Lower leg skin (tissue), 4 donors: Measurements from ENCODE around the gene MEIS3. TPM values are rescaled to one million over a fixed set of nuclear protein-coding genes. Genes with fewer than 3 reads are reported as not detected.
A peak's percentile ranks its signal among the peaks of the same experiment; 100 is the strongest.

ENCODE experiments used
- DNase-seq, 2 donors: peaks; one replicate each; pipeline ENCODE4 v3.0.0-alpha.2; 2019; ENCODE audit warnings: low spot score in 2 of 2
- H3K4me3 ChIP-seq: fragments of 200-600 bp; sonication (generic); 2 replicates; pipeline ENCODE4 v1.5.1; 2017; ENCODE audit warnings: mild to moderate bottlenecking, low read depth; ENCODE audit not compliant: poor library complexity, severe bottlenecking
- POLR2A ChIP-seq, 2 donors: fragments of 450-650 bp; IDR thresholded peaks; one replicate each; pipeline ENCODE4 v1.6.1; 2016 to 2017; ENCODE audit warnings: antibody characterized with exemption in 2 of 2, mild to moderate bottlenecking in 1 of 2, moderate library complexity in 1 of 2
- WGBS, 2 donors: methylation state at CpG; one replicate each; pipeline ENCODE4 v1.1.5; 2018; 5-methylcytosine and 5-hydroxymethylcytosine counted together
- intact Hi-C: fragments of 100-400 bp; cut with DNase I; formaldehyde crosslinking; loops from one replicate; pipeline ENCODE4 v1.15.0; 2023; ENCODE audit warnings: low total_unique reads
- total RNA-seq, 4 donors: library from RNA; depleted of rRNA; stranded (reverse); fragments of >200 nt; gene quantifications; one replicate each; pipeline ENCODE4 v1.1.0, GENCODE V29; 2016
- TF ChIP-seq, protein P1 (sequence below), 3 donors: fragments of 450-650 bp; IDR thresholded peaks; one replicate each; pipeline ENCODE4 v1.5.1; 2016; ENCODE audit warnings: antibody characterized with exemption in 3 of 3, mild to moderate bottlenecking in 3 of 3, moderate library complexity in 2 of 3

Gene MEIS3
- total RNA-seq, 4 donors from 2014 or later = 1.9 to 8.5 (median 4.6) TPM

DNA sequence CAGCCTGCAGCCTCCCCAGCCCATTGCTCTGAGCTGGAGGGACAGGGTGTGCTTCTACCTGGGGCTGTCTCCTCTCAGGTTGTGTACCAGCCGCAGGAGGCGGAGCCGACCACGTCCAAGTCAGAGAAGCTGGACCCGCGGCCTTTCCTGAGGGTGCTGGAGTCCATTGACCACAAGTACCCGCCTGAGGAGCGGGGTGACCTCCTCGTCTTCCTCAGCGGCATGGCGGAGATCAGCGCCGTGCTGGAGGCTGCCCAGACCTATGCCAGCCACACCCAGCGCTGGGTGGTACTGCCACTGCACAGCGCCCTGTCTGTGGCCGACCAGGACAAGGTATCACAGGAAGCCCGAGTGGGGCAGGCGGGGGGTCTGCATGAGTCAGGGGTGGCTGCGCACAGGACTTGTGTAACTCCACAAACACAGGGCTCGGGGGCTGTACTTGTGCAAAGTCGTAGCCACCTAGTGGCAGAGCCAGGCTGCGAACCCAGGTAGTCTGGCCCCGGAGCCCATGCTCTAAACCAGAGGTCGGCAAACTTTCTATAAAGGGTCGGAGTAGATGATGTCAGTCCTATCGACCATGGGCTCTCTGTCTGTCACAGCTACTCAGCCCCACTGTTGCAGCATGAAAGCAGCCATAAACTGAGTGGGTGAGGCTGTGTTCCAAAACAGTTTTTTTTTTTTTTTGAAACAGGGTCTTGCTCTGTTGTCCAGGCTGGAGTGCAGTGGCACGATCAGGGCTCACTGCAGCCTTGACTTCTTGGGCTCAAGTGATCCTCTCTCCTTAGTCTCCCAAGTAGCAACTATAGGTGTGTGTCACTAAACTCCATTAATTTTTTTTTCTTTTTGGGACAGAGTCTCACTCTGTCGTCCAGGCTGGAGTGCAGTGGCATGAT, 61.3 kb downstream of the MEIS3 start:
- TF ChIP-seq POLR2A (IDR thresholded peaks at IDR 0.05) = no peak
- TF ChIP-seq, protein P1, sequence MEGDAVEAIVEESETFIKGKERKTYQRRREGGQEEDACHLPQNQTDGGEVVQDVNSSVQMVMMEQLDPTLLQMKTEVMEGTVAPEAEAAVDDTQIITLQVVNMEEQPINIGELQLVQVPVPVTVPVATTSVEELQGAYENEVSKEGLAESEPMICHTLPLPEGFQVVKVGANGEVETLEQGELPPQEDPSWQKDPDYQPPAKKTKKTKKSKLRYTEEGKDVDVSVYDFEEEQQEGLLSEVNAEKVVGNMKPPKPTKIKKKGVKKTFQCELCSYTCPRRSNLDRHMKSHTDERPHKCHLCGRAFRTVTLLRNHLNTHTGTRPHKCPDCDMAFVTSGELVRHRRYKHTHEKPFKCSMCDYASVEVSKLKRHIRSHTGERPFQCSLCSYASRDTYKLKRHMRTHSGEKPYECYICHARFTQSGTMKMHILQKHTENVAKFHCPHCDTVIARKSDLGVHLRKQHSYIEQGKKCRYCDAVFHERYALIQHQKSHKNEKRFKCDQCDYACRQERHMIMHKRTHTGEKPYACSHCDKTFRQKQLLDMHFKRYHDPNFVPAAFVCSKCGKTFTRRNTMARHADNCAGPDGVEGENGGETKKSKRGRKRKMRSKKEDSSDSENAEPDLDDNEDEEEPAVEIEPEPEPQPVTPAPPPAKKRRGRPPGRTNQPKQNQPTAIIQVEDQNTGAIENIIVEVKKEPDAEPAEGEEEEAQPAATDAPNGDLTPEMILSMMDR (IDR thresholded peaks at IDR 0.05) = no peak
- no peak for DNase-seq
- WGBS, 2 donors = 95 to 98% methylated on average over 19 to 26 of the region's 28 CpGs
- intact Hi-C loops = no loop called here
- H3K4me3 ChIP-seq = no peak overlapping the region

DNA sequence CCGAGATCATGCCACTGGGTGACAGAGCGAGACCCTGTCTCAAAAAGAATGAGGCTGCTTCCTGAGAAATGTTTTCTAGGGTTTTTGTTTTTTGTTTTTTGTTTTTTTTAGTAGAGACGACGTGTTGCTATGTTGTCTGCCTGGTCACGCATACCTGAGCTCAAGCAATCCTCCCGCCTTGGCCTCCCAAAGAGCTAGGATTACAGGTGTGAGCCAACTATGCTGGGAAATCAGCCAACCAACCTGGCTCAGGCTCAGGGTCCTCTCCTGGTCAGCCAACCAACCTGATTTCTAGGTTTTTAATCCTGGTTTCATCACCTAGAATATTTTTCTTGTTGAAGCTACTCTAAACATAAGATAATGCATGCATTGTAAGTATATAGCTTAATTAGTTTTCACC, 62.4 kb downstream of the MEIS3 start:
- TF ChIP-seq POLR2A (IDR thresholded peaks at IDR 0.05) = no peak
- TF ChIP-seq, protein P1 (IDR thresholded peaks at IDR 0.05) = no peak
- intact Hi-C loops = no loop called here
- no peak for DNase-seq
- no peak overlapping the region for H3K4me3 ChIP-seq
- WGBS, 2 donors = 90 to 94% methylated on average over 6 of the region's 6 CpGs

DNA sequence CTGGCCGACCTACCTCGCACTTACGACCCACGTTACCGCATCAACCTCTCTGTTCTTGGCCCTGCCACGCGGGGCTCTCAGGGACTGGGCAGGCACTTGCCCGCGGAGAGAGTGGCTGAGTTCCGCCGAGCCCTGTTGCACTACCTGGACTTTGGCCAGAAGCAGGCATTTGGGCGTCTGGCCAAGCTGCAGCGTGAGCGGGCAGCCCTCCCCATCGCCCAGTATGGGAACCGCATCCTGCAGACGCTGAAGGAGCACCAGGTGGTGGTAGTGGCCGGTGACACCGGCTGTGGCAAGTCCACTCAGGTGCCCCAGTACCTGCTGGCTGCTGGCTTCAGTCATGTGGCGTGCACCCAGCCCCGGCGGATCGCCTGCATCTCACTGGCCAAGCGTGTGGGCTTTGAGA, 66.0 kb downstream of the MEIS3 start:
- DNase-seq = no peak
- no peak overlapping the region for H3K4me3 ChIP-seq
- intact Hi-C loops = no loop called here
- 91 to 95% methylated on average over 19 to 24 of the region's 24 CpGs for WGBS, 2 donors
- TF ChIP-seq, protein P1 (IDR thresholded peaks at IDR 0.05) = peak in 1 of 3 donors; percentile 5
- TF ChIP-seq POLR2A (IDR thresholded peaks at IDR 0.05) = no peak

Other genes starting within 250 kb of the MEIS3 start
- gene BBC3, start 188.3 kb downstream of the MEIS3 start, total RNA-seq = 10 to 100 TPM; 11.2 to 33.0 (median 14.4) TPM
- gene CCDC9, start 163.0 kb downstream of the MEIS3 start, total RNA-seq = 10 to 100 TPM; 26.4 to 46.6 (median 33.7) TPM
- gene INAFM1, start 144.6 kb downstream of the MEIS3 start, total RNA-seq = 10 to 100 TPM in 1 of 4 donors, 1 to 10 TPM in 3; 6.0 to 13.6 (median 8.2) TPM
- 1 to 10 TPM; 1.1 to 3.7 (median 2.0) TPM for gene C5AR1, start 109.7 kb downstream of the MEIS3 start, total RNA-seq
- 1 to 10 TPM in 3 of 4 donors, under 1 TPM in 1; 0.91 to 3.5 (median 1.7) TPM for gene C5AR2, start 87.4 kb downstream of the MEIS3 start, total RNA-seq
- gene DHX34, start 70.2 kb downstream of the MEIS3 start, total RNA-seq = 10 to 100 TPM; 11.1 to 28.7 (median 18.9) TPM
- 1 to 10 TPM in 2 of 4 donors, under 1 TPM in 1, not detected in 1; 0.38 to 2.3 (median 1.6) TPM for gene SLC8A2, start 52.4 kb upstream of the MEIS3 start, total RNA-seq
- 1 to 10 TPM; 3.5 to 9.0 (median 5.9) TPM for gene KPTN, start 64.7 kb upstream of the MEIS3 start, total RNA-seq
- gene NAPA, start 95.5 kb upstream of the MEIS3 start, total RNA-seq = 100 to 1,000 TPM; 182 to 344 (median 221) TPM
- gene ZNF541, start 153.6 kb upstream of the MEIS3 start, total RNA-seq = 1 to 10 TPM in 1 of 4 donors, under 1 TPM in 2, not detected in 1; 0.08 to 1.5 (median 0.69) TPM
- 10 to 100 TPM; 12.5 to 25.4 (median 18.4) TPM for gene BICRA, start 189.6 kb upstream of the MEIS3 start, total RNA-seq